Activated T-cell treated with anti-CD3 and anti-CD28 coated beads for 1 hour (primary cell): ENCODE measurements around the gene PHOX2A.
"Not testable (repeated sequence)": the region's sequence is repeated elsewhere in the genome, so short reads cannot be mapped to it uniquely, and the experiment has no call there.

ENCODE experiments used
- DNase-seq: peaks from one replicate; pipeline ENCODE4 v3.0.0-alpha.2; 2020; ENCODE audit warnings: low read depth

Gene PHOX2A

GRCh38 chr11:72222106-72222891 is 21.7 kb downstream of the PHOX2A start:
- no peak for DNase-seq

- DNase-seq = no peak
Observed at GRCh38 chr11:72221386-72222075, 22.4 kb downstream of the PHOX2A start.

- no peak for DNase-seq
Observed at GRCh38 chr11:72220696-72221363, 23.1 kb downstream of the PHOX2A start.

GRCh38 chr11:72218251-72218745 is 25.7 kb downstream of the PHOX2A start:
- DNase-seq = no peak

- no peak for DNase-seq
Observed at GRCh38 chr11:72217841-72218240, 26.1 kb downstream of the PHOX2A start.

GRCh38 chr11:72216638-72217037 is 27.3 kb downstream of the PHOX2A start, which contains the start of gene FOLR2:
TSS of gene FOLR2 (plus strand) at chr11:72216794. CDS start at chr11:72218585, 1,791 bp downstream.
- DNase-seq = no peak

GRCh38 chr11:72209101-72209500 is 34.9 kb downstream of the PHOX2A start:
- no peak for DNase-seq

GRCh38 chr11:72208281-72208680 is 35.7 kb downstream of the PHOX2A start:
- DNase-seq = no peak

- DNase-seq = not testable (repeated sequence)
Observed at GRCh38 chr11:72206794-72207193, 37.2 kb downstream of the PHOX2A start.

- DNase-seq = no peak
Observed at GRCh38 chr11:72204886-72205285, 39.1 kb downstream of the PHOX2A start.

- DNase-seq = no peak
Observed at GRCh38 chr11:72203163-72203562, 40.8 kb downstream of the PHOX2A start.

GRCh38 chr11:72202571-72202970 is 41.4 kb downstream of the PHOX2A start:
- no peak for DNase-seq

GRCh38 chr11:72201445-72201844 is 42.5 kb downstream of the PHOX2A start:
- DNase-seq = not testable (repeated sequence)

- no peak for DNase-seq
Observed at GRCh38 chr11:72195518-72196270, 48.3 kb downstream of the PHOX2A start.

GRCh38 chr11:72191961-72192381 is 52.0 kb downstream of the PHOX2A start, which contains the start of gene FOLR1:
TSS of gene FOLR1 (plus strand) at chr11:72192140. CDS start at chr11:72192174, 34 bp downstream.
- DNase-seq = no peak

- DNase-seq = no peak
Observed at GRCh38 chr11:72190631-72191071, 53.3 kb downstream of the PHOX2A start.

GRCh38 chr11:72189455-72190250 is 54.3 kb downstream of the PHOX2A start:
- DNase-seq = no peak
